Left lung (tissue), 10 donors: ENCODE data around the gene XCL1. TPM values are rescaled to one million over a fixed set of nuclear protein-coding genes. Genes with fewer than 3 reads are reported as not detected.
"Not testable (repeated sequence)": the region's sequence is repeated elsewhere in the genome, so short reads cannot be mapped to it uniquely, and the experiment has no call there.

Experiments
- ATAC-seq: fragments of 200-7000 bp; cut with Tn5 transposase; one replicate; pipeline ENCODE4 v1.9.1; 2020; ENCODE audit warnings: moderate library complexity
- DNase-seq, 4 donors: peaks; one replicate each; pipeline ENCODE4 v3.0.0-alpha.2; 2013 to 2020
- H3K27ac ChIP-seq, 2 donors: fragments of 200-600 bp; sonication (generic) in 1 of 2; one replicate each; pipeline versions ENCODE4 v1.5.0 to v1.8.0; 2020 to 2021
- H3K27me3 ChIP-seq, 2 donors: fragments of 200-600 bp; sonication (generic) in 1 of 2; one replicate each; pipeline versions ENCODE4 v1.5.0 to v1.8.0; 2020 to 2021
- H3K36me3 ChIP-seq, 2 donors: fragments of 200-600 bp; sonication (generic) in 1 of 2; one replicate each; pipeline versions ENCODE4 v1.5.0 to v1.8.0; 2020 to 2021
- H3K4me1 ChIP-seq, 2 donors: fragments of 200-600 bp; one replicate each; pipeline ENCODE4 v1.8.0; 2021
- H3K4me3 ChIP-seq, 2 donors: fragments of 200-600 bp; sonication (generic) in 1 of 2; one replicate each; pipeline versions ENCODE4 v1.5.0 to v1.8.0; 2020 to 2021; ENCODE audit warnings: mild to moderate bottlenecking in 1 of 2
- H3K9me3 ChIP-seq, 2 donors: fragments of 200-600 bp; sonication (generic) in 1 of 2; one replicate each; pipeline versions ENCODE4 v1.5.0 to v1.8.0; 2020 to 2021
- CTCF ChIP-seq, 2 donors: fragments of 200-600 bp; sonication (generic) in 1 of 2; IDR thresholded peaks; one replicate each; pipeline versions ENCODE4 v1.5.0 to v1.8.0; 2021; ENCODE audit warnings: antibody characterized with exemption in 2 of 2
- intact Hi-C, 2 donors: fragments of 100-400 bp; cut with DNase I; formaldehyde crosslinking; loops; one replicate each; pipeline versions ENCODE4 v1.11.2 to v1.14.2; 2022
- polyA plus RNA-seq, 6 donors: library from polyadenylated mRNA; unstranded; fragments of 120-200 nt; gene quantifications; one replicate each; pipeline ENCODE4 v1.2.1, GENCODE V29; 2013; ENCODE audit not compliant: insufficient read length in 6 of 6
- total RNA-seq, 2 donors: library from RNA; stranded (reverse); fragmentation: NEBNext Ultra II Directional; extraction: Animal tissue kit (Norgen Biotek cat#: 25700); gene quantifications; one replicate each; pipeline ENCODE4 v1.2.1, GENCODE V29; 2021
- donor health status: DM: no; HTN: yes; CAD: no.
- donor health status: DM: no; HTN: no; CAD: no.

Gene XCL1
- total and polyA plus RNA-seq, 8 donors, result 0.20 to 0.73 (median 0.36) TPM; not detected in 1

DNA sequence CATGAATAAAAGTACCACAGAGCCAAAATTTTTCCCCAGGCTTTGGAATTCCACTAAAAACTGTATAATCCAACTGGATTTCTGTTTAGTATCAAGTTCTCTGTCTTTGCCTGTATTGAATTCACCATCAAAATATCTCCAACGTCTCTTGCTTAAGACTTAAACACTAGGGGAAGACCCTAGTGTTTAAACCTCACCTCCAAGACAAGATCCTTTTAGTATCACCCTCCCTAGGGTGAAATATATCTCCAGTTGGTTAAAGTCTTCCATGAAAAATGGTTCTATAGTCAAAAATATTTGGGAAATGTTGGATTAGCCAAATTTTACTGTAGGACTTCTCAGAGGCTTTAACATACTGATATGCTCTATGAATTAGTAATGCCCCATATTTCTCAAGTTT is 8.1 kb upstream of the XCL1 start:
- DNase-seq (no peak), ATAC-seq (no peak)
- Histone ChIP-seq H3K27me3 (no peaks in the 10 kb centered on the region), H3K4me1 (no peaks in the 10 kb centered on the region), H3K27ac (no peak overlapping the region), H3K4me3 (no peak overlapping the region), H3K9me3 (no peaks in the 10 kb centered on the region), H3K36me3 (no peaks in the 10 kb centered on the region)
- intact Hi-C loops, result no loop called here
- TF ChIP-seq CTCF (IDR thresholded peaks at IDR 0.05), result no peak

- intact Hi-C loops, result loop anchor here in 1 of 2 donors (10.0 kb wide), 1 partner anchor 226 kb away; no protein-coding TSS in a partner anchor
- Histone ChIP-seq H3K4me1 (no peaks in the 10 kb centered on the region), H3K27me3 (no peaks in the 10 kb centered on the region), H3K4me3 (no peak overlapping the region), H3K9me3 (no peaks in the 10 kb centered on the region), H3K36me3 (no peaks in the 10 kb centered on the region), H3K27ac (no peak overlapping the region)
- DNase-seq, result no peak
- no peak for TF ChIP-seq CTCF (IDR thresholded peaks at IDR 0.05)
- no peak for ATAC-seq
These were observed 5.8 kb upstream of the XCL1 start for GRCh38 chr1:168570652-168571051.

DNA sequence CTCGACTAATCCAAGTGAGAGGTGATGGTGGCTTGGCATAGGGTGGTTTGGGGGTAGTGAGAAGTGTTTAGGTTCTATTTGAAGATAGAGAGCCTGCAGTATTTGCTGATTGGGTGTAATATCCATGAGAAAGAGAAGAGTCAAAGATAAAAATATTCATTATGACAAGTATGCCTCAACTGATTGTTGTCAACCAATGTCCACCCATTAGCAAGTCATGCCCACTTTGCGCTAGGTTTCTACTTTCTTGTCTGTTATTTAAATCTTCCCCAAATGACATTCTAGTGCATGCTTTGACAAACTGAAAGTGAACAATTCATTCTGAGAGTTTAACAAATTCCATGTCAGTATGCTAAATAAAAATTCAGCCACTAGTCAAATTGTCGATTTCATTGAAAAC is 3.8 kb upstream of the XCL1 start:
- Histone ChIP-seq H3K27ac (no peak overlapping the region), H3K36me3 (no peaks in the 10 kb centered on the region), H3K9me3 (no peaks in the 10 kb centered on the region), H3K4me3 (no peak overlapping the region), H3K4me1 (no peaks in the 10 kb centered on the region), H3K27me3 (no peaks in the 10 kb centered on the region)
- ATAC-seq (no peak), DNase-seq (no peak)
- intact Hi-C loops, result loop anchor here in 1 of 2 donors (10.0 kb wide), 1 partner anchor 228 kb away; no protein-coding TSS in a partner anchor
- no peak for TF ChIP-seq CTCF (IDR thresholded peaks at IDR 0.05)

GRCh38 chr1:168574234-168574633 is 2.2 kb upstream of the XCL1 start:
- not testable (repeated sequence) for H3K4me3 ChIP-seq, H3K36me3 ChIP-seq, H3K27ac ChIP-seq, H3K4me1 ChIP-seq, H3K27me3 ChIP-seq, H3K9me3 ChIP-seq
- intact Hi-C loops, result loop anchor here in 1 of 2 donors (10.0 kb wide), 1 partner anchor 229 kb away; no protein-coding TSS in a partner anchor
- peak in 1 of 2 donors; percentile 46 for TF ChIP-seq CTCF (IDR thresholded peaks at IDR 0.05)
- ATAC-seq (peak; percentile 65), DNase-seq (peak in 2 of 4 donors; percentile 1 to 6)

- H3K27me3 ChIP-seq, H3K9me3 ChIP-seq, H3K4me3 ChIP-seq, H3K27ac ChIP-seq, ATAC-seq, H3K4me1 ChIP-seq, H3K36me3 ChIP-seq, DNase-seq: not testable (repeated sequence)
- intact Hi-C loops, result loop anchor here in 1 of 2 donors (10.0 kb wide), 1 partner anchor 234 kb away; no protein-coding TSS in a partner anchor
These were observed 2.3 kb downstream of the XCL1 start for GRCh38 chr1:168578531-168579185.

DNA sequence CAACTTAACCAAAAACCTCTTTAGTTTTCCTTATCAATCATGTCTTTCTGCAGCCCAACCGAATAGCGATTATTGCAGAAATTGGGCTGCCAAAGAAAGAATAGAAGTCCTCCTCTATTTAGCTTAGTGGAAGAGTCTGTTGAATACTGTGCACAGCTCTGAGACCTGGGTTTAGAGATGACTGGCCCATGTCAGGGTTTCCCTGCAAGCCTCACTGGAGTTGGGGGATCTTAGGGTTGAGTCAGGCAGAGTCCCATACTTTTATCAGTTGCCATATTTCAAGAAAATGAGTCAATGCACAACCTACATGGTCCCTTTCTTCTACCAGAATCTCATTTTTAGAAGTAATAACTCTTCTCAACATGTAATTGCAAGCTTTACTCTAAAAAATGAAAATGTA is 3.9 kb downstream of the XCL1 start:
- H3K4me3 ChIP-seq, H3K4me1 ChIP-seq, H3K27ac ChIP-seq, H3K36me3 ChIP-seq, ATAC-seq, intact Hi-C loops, H3K27me3 ChIP-seq, DNase-seq, H3K9me3 ChIP-seq: not testable (repeated sequence)

DNA sequence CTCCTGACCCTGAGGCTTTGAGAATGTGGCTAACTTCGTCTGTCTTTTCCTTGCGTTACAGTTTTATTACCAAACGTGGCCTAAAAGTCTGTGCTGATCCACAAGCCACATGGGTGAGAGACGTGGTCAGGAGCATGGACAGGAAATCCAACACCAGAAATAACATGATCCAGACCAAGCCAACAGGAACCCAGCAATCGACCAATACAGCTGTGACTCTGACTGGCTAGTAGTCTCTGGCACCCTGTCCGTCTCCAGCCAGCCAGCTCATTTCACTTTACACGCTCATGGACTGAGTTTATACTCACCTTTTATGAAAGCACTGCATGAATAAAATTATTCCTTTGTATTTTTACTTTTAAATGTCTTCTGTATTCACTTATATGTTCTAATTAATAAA is 4.6 kb downstream of the XCL1 start:
- H3K36me3 ChIP-seq, H3K9me3 ChIP-seq, DNase-seq, H3K4me1 ChIP-seq, H3K4me3 ChIP-seq, intact Hi-C loops, ATAC-seq, H3K27ac ChIP-seq, H3K27me3 ChIP-seq: not testable (repeated sequence)
